Breast epithelium (tissue), 4 donors: ENCODE data around the gene KLK5. TPM values are rescaled to one million over a fixed set of nuclear protein-coding genes. Genes with fewer than 3 reads are reported as not detected.

Source experiments
- DNase-seq, 2 donors: peaks; one replicate each; pipeline ENCODE4 v3.0.0-alpha.2; 2019; ENCODE audit warnings: low spot score in 2 of 2
- H3K27ac ChIP-seq, 2 donors: fragments of 200-600 bp; sonication (generic) in 1 of 2; one replicate each; pipeline ENCODE4 v1.5.1; 2016 to 2019; ENCODE audit warnings: mild to moderate bottlenecking in 1 of 2
- H3K27me3 ChIP-seq, 2 donors: fragments of 200-600 bp; sonication (generic) in 1 of 2; one replicate each; pipeline versions ENCODE4 v1.5.1 to v1.6.0; 2017 to 2019; ENCODE audit warnings: control low read depth in 1 of 2, mild to moderate bottlenecking in 1 of 2
- H3K36me3 ChIP-seq: fragments of 200-600 bp; one replicate; pipeline ENCODE4 v1.5.1; 2019
- H3K4me1 ChIP-seq, 2 donors: fragments of 200-600 bp; sonication (generic); one replicate each; pipeline ENCODE4 v1.5.1; 2016 to 2019; ENCODE audit warnings: control low read depth in 1 of 2
- H3K4me3 ChIP-seq, 3 donors: fragments of 200-600 bp; sonication (generic); 1 replicate in 2 of 3; 2 replicates in 1 of 3; pipeline ENCODE4 v1.5.1; 2016 to 2019; ENCODE audit warnings: mild to moderate bottlenecking in 3 of 3, moderate library complexity in 2 of 3
- H3K9me3 ChIP-seq, 2 donors: fragments of 200-600 bp; sonication (generic) in 1 of 2; one replicate each; pipeline ENCODE4 v1.5.1; 2016 to 2019; ENCODE audit warnings: control low read depth in 1 of 2
- CTCF ChIP-seq, 3 donors: fragments of 450-650 bp; IDR thresholded peaks; one replicate each; pipeline ENCODE4 v1.5.1; 2016 to 2017; ENCODE audit warnings: antibody characterized with exemption in 3 of 3, mild to moderate bottlenecking in 3 of 3, moderate library complexity in 3 of 3
- POLR2A ChIP-seq: fragments of 450-650 bp; IDR thresholded peaks from one replicate; pipeline ENCODE4 v1.6.1; 2016; ENCODE audit warnings: antibody characterized with exemption, mild to moderate bottlenecking, moderate library complexity
- POLR2AphosphoS5 ChIP-seq, 3 donors: sonication (generic); formaldehyde crosslinking; IDR thresholded peaks; one replicate each; pipeline ENCODE4 v1.6.1; 2017; ENCODE audit warnings: antibody characterized with exemption in 3 of 3
- intact Hi-C: fragments of 100-400 bp; cut with DNase I; formaldehyde crosslinking; loops from one replicate; pipeline ENCODE4 v1.15.1; 2023; ENCODE audit warnings: low total_unique reads
- total RNA-seq, 3 donors: library from RNA; depleted of rRNA; stranded (reverse); fragments of >200 nt; gene quantifications; one replicate each; pipeline ENCODE4 v1.1.0, GENCODE V29; 2016

KLK5 gene
- total RNA-seq, 3 donors from 2014 or later = 16.1 to 182 TPM; not detected in 1

DNA sequence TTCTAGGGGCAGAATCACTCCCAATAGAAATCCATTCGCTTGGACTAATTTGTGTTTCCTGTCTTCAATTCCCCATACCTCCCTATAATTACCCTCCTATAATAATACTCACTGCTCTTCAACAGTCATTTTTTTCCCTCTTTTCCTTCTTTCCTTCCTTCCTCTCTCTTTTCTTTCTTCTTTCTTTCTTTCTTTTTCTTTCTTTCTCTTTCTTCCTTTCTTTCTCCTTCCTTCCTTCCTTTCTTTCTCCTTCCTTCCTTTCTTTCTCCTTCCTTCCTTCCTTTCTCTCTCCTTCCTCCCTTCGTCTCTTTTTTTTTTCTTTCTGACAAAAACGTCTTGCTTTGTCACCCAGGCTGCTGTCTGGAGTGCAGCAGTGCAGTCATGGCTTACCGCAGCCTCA is 8.0 kb downstream of the KLK5 start:
- intact Hi-C loops = no loop called here
- TF ChIP-seq POLR2AphosphoS5 (IDR thresholded peaks at IDR 0.05) = no peak
- no peak for TF ChIP-seq CTCF (IDR thresholded peaks at IDR 0.05)
- TF ChIP-seq POLR2A = no peak
- no peak for DNase-seq
- Histone ChIP-seq H3K9me3 (no peaks in the 10 kb centered on the region), H3K27ac (no peak overlapping the region), H3K4me1 (no peaks in the 10 kb centered on the region), H3K27me3 (no peaks in the 10 kb centered on the region), H3K4me3 (no peak overlapping the region), H3K36me3 (no peaks in the 10 kb centered on the region)

DNA sequence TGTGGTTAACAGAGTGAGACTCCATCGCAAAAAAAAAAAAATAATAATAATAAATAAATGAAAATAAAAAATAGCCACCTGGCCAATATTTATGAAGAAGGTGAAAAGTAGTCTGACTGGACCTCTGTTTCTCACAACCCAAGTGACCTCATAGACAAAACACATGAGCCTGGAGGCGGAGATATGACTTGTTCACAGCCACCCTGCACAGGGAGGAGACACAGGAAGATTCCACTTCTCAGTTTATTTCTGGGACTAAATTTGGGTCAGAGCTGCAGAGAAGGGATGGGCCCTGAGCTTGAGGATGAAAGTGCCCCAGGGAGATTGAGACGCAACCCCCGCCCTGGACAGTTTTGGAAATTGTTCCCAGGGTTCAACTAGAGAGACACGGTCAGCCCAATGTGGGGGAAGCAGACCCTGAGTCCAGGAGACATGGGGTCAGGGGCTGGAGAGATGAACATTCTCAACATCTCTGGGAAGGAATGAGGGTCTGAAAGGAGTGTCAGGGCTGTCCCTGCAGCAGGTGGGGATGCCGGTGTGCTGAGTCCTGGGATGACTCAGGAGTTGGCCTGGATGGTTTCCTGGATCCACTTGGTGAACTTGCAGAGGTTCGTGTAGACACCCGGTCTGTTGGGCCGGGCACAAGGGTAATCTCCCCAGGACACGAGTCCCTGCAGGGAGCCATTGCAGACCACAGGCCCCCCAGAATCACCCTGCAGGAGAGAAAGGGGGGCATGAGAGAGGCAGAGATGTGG is 9.6 kb downstream of the KLK5 start:
- Histone ChIP-seq H3K4me3 (no peak overlapping the region), H3K36me3 (no peaks in the 10 kb centered on the region), H3K9me3 (no peaks in the 10 kb centered on the region), H3K27me3 (no peaks in the 10 kb centered on the region), H3K27ac (no peak overlapping the region), H3K4me1 (no peaks in the 10 kb centered on the region)
- intact Hi-C loops = no loop called here
- DNase-seq = no peak
- TF ChIP-seq CTCF (IDR thresholded peaks at IDR 0.05) (no peak), POLR2A (no peak), POLR2AphosphoS5 (IDR thresholded peaks at IDR 0.05) (no peak)

GRCh38 chr19:50939596-50939995 is 13.2 kb downstream of the KLK5 start:
- H3K9me3 ChIP-seq = no peaks in the 10 kb centered on the region
- H3K4me3 ChIP-seq = no peak overlapping the region
- H3K4me1 ChIP-seq = no peaks in the 10 kb centered on the region
- H3K36me3 ChIP-seq = no peaks in the 10 kb centered on the region
- TF ChIP-seq POLR2A (no peak), POLR2AphosphoS5 (IDR thresholded peaks at IDR 0.05) (no peak), CTCF (IDR thresholded peaks at IDR 0.05) (no peak)
- intact Hi-C loops = loop anchor here (10.0 kb wide), 1 partner anchor 75 kb away; the partner anchor contains the start of gene KLK10
- H3K27me3 ChIP-seq = no peaks in the 10 kb centered on the region
- DNase-seq = no peak
- H3K27ac ChIP-seq = no peak overlapping the region

DNA sequence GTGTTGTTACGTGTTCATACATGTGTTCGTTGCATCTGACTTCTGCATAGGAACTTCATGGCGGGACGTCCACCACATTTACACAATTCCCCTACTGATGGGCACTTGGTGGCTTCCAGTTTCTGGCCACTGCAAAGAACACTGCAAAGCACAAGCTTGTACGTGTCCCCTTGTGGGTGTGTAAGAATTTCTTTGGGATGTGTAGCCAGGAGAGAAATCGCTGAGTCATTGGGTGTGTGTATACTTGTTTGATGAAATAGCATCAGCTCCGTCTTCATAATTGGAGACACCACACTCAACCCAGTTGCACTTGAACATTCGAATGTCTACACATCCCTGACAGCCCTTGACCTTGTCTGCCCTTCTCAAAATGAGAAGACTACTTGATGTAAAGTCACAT is 19.2 kb downstream of the KLK5 start:
- no peak for TF ChIP-seq CTCF (IDR thresholded peaks at IDR 0.05)
- no peak for TF ChIP-seq POLR2A
- no peak for TF ChIP-seq POLR2AphosphoS5 (IDR thresholded peaks at IDR 0.05)
- Histone ChIP-seq H3K4me1 (no peaks in the 10 kb centered on the region), H3K9me3 (no peaks in the 10 kb centered on the region), H3K27me3 (peaks cover 0 to 4% of the 10 kb centered on the region in 2 donors), H3K27ac (peak overlapping the region in 1 of 2 donors; percentile 42), H3K36me3 (no peaks in the 10 kb centered on the region), H3K4me3 (no peak overlapping the region)
- DNase-seq = no peak
- intact Hi-C loops = loop anchor here (10.0 kb wide), 1 partner anchor 81 kb away; the partner anchor contains the start of gene KLK10

DNA sequence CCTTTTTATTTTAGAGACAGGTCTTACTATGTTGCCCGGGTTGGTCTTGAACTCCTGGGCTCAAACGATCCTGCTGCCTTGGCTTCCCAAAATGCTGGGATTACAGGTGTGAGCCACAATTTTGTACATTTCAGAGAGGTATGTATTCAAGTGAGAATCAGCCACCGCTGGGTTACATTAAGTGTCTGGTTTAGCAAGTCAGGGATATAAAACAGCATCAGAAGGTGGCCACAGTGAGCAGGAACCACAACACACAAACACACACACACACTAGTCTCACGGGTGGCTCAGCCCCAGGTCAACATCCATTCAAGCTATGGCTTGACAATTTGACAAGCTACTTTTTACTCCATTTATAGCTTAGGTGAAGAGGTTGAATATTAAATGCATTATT is 20.2 kb downstream of the KLK5 start:
- intact Hi-C loops = loop anchor here (10.0 kb wide), 1 partner anchor 82 kb away; the partner anchor contains the start of gene KLK10
- TF ChIP-seq POLR2A (no peak), POLR2AphosphoS5 (IDR thresholded peaks at IDR 0.05) (no peak)
- Histone ChIP-seq H3K36me3 (no peaks in the 10 kb centered on the region), H3K27me3 (peaks cover 0 to 4% of the 10 kb centered on the region in 2 donors), H3K4me1 (no peaks in the 10 kb centered on the region), H3K9me3 (no peaks in the 10 kb centered on the region), H3K4me3 (no peak overlapping the region), H3K27ac (peak overlapping the region; percentile 30 to 75)
- DNase-seq = no peak
